OCI-LY1 (cell line): Measurements from ENCODE around the gene BCLAF3.

Experiments
- H2AFZ ChIP-seq: fragments of 200-600 bp; sonication (generic), shearing (Covaris generic); 2 replicates; pipeline ENCODE4 v1.6.0; 2014; ENCODE audit warnings: antibody characterized with exemption, mild to moderate bottlenecking, low read length
- H3F3A ChIP-seq: fragments of 200-600 bp; sonication (generic), shearing (Covaris generic); 2 replicates; pipeline ENCODE4 v1.6.0; 2014; ENCODE audit warnings: mild to moderate bottlenecking, antibody characterized with exemption, low read length, moderate library complexity; ENCODE audit not compliant: insufficient read depth
- H3K27ac ChIP-seq: fragments of 200-600 bp; sonication (generic); 2 replicates; pipeline ENCODE4 v1.5.1; 2014; ENCODE audit warnings: low read length, mixed run types, mild to moderate bottlenecking, low read depth; ENCODE audit not compliant: poor library complexity, severe bottlenecking
- H3K27me3 ChIP-seq: fragments of 200-600 bp; sonication (generic); 2 replicates; pipeline ENCODE4 v1.6.0; 2014; ENCODE audit warnings: antibody characterized with exemption, mild to moderate bottlenecking, low read length, moderate library complexity; ENCODE audit not compliant: insufficient read depth
- H3K36me3 ChIP-seq: fragments of 200-600 bp; sonication (generic); 2 replicates; pipeline ENCODE4 v1.6.1; 2014; ENCODE audit warnings: mild to moderate bottlenecking, antibody characterized with exemption, low read length, moderate library complexity, mixed read lengths; ENCODE audit not compliant: insufficient read depth
- H3K4me1 ChIP-seq: fragments of 200-600 bp; sonication (generic); 2 replicates; pipeline ENCODE4 v1.5.1; 2014; ENCODE audit warnings: mild to moderate bottlenecking, low read length, moderate library complexity; ENCODE audit not compliant: insufficient read depth, severe bottlenecking
- H3K4me2 ChIP-seq: fragments of 200-600 bp; sonication (generic), shearing (Covaris generic); 2 replicates; pipeline ENCODE4 v1.6.1; 2014; ENCODE audit warnings: low read length
- H3K4me3 ChIP-seq: fragments of 200-600 bp; sonication (generic); 2 replicates; pipeline ENCODE4 v1.5.1; 2014; ENCODE audit warnings: low read length, low read depth, mild to moderate bottlenecking, mixed read lengths; ENCODE audit not compliant: poor library complexity, severe bottlenecking
- H3K79me2 ChIP-seq: fragments of 200-600 bp; shearing (Covaris generic); 2 replicates; pipeline ENCODE4 v1.6.1; 2016; ENCODE audit warnings: mixed run types, low read length, mixed read lengths; ENCODE audit not compliant: insufficient read depth
- H3K9ac ChIP-seq: fragments of 200-600 bp; sonication (generic), shearing (Covaris generic); 2 replicates; pipeline ENCODE4 v1.6.1; 2014; ENCODE audit warnings: mild to moderate bottlenecking, low read length, mixed read lengths
- H3K9me2 ChIP-seq: fragments of 200-600 bp; sonication (generic), shearing (Covaris generic); 2 replicates; pipeline ENCODE4 v1.6.1; 2014; ENCODE audit warnings: low read depth, mild to moderate bottlenecking, low read length, mixed read lengths
- H3K9me3 ChIP-seq: fragments of 200-600 bp; shearing (Covaris generic); 2 replicates; pipeline ENCODE4 v1.6.1; 2014; ENCODE audit warnings: low read length, mixed read lengths
- H4K20me1 ChIP-seq: fragments of 200-600 bp; sonication (generic), shearing (Covaris generic); 2 replicates; pipeline ENCODE4 v1.6.0; 2016; ENCODE audit warnings: mild to moderate bottlenecking, low read length; ENCODE audit not compliant: insufficient read depth
- CTCF ChIP-seq: fragments of 200-600 bp; sonication (generic), shearing (Covaris generic); IDR thresholded peaks from 2 replicates; pipeline ENCODE4 v1.5.1; 2017; ENCODE audit warnings: mild to moderate bottlenecking, antibody characterized with exemption, low read length, moderate library complexity, mixed read lengths
- EZH2 ChIP-seq: fragments of 200-600 bp; sonication (generic), shearing (Covaris generic); IDR thresholded peaks from 2 replicates; pipeline ENCODE4 v1.8.0; 2017; ENCODE audit warnings: borderline replicate concordance, mixed run types, mild to moderate bottlenecking, antibody characterized with exemption, low read length, moderate library complexity, mixed read lengths

Gene BCLAF3

GRCh38 chrX:19964017-19964710 lies 26.7 kb downstream of the BCLAF3 start:
- Histone ChIP-seq H3K27ac (no peak overlapping the region), H3K27me3 (no peaks in the 10 kb centered on the region), H3K36me3 (0 out of 2 replicates have a peak, but pooled peaks cover 6% of the 10 kb centered on the region), H3F3A (no peaks in the 10 kb centered on the region), H4K20me1 (no peaks in the 10 kb centered on the region), H3K4me3 (no peak overlapping the region), H3K9me2 (no peaks in the 10 kb centered on the region), H3K4me2 (no peak overlapping the region), H3K4me1 (no peaks in the 10 kb centered on the region), H3K9ac (no peak overlapping the region), H2AFZ (no peak overlapping the region), H3K79me2 (no peaks in the 10 kb centered on the region), H3K9me3 (no peaks in the 10 kb centered on the region)
- TF ChIP-seq EZH2, result no peak
- no peak for TF ChIP-seq CTCF

GRCh38 chrX:19960913-19961312 lies 29.9 kb downstream of the BCLAF3 start:
- Histone ChIP-seq H3K27me3 (no peaks in the 10 kb centered on the region), H2AFZ (no peak overlapping the region), H3K9me3 (no peaks in the 10 kb centered on the region), H3K9ac (no peak overlapping the region), H3K9me2 (no peaks in the 10 kb centered on the region), H3K4me1 (no peaks in the 10 kb centered on the region), H3F3A (no peaks in the 10 kb centered on the region), H3K36me3 (0 out of 2 replicates have a peak, but pooled peaks cover 6% of the 10 kb centered on the region), H3K4me3 (no peak overlapping the region), H3K4me2 (no peak overlapping the region), H4K20me1 (no peaks in the 10 kb centered on the region), H3K27ac (no peak overlapping the region), H3K79me2 (no peaks in the 10 kb centered on the region)
- no peak for TF ChIP-seq EZH2
- TF ChIP-seq CTCF, result no peak

GRCh38 chrX:19958552-19959486 lies 32.0 kb downstream of the BCLAF3 start:
- TF ChIP-seq CTCF, result no peak
- no peak for TF ChIP-seq EZH2
- H3K9ac ChIP-seq, result no peak overlapping the region
- no peaks in the 10 kb centered on the region for H3K4me1 ChIP-seq
- no peaks in the 10 kb centered on the region for H3F3A ChIP-seq
- H2AFZ ChIP-seq, result no peak overlapping the region
- no peak overlapping the region for H3K4me2 ChIP-seq
- H3K36me3 ChIP-seq, result no peaks in the 10 kb centered on the region
- no peaks in the 10 kb centered on the region for H3K9me2 ChIP-seq
- H3K79me2 ChIP-seq, result no peaks in the 10 kb centered on the region
- H3K27ac ChIP-seq, result no peak overlapping the region
- no peaks in the 10 kb centered on the region for H4K20me1 ChIP-seq
- H3K9me3 ChIP-seq, result no peaks in the 10 kb centered on the region
- no peaks in the 10 kb centered on the region for H3K27me3 ChIP-seq
- H3K4me3 ChIP-seq, result no peak overlapping the region
